ENCODE data around the gene CNIH3. TPM values are rescaled to one million over a fixed set of nuclear protein-coding genes. Genes with fewer than 3 reads are reported as not detected.
A peak's percentile ranks its signal among the peaks of the same experiment; 100 is the strongest.

The CNIH3 gene
- polyA plus RNA-seq, 1 donor (not counting 4 experiments of a cell fraction or from before 2014, with no cell fraction given) = 0.81 TPM

DNA sequence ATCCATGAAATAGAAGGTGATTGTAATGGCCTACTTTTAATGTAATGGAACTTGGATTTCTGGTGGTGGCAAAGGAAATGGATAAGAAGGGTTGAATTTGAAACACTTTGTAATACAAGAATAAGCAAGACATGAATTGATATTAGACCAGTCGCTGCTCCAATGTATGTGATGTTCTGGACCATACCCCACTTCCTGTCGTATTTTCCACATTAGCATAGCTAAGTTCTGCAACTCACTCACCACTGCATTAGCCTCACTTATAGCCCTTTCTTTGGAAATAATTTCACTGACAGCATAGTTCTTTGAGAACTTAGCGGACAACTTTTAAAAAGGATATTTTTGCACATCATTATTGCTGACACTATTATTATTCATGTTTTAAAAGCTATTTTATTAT, 32.3 kb upstream of the CNIH3 start:
- Histone ChIP-seq H3K4me1 (ENCODE audit: control insufficient read depth, extremely low read depth, insufficient read depth, low read length) (no peaks in the 10 kb centered on the region), H3K4me3 (ENCODE audit: control insufficient read depth in 2 of 3, extremely low read depth in 1 of 3, insufficient read depth in 2 of 3, low read depth in 1 of 3, low read length in 3 of 3) (no peak overlapping the region), H3K9ac (ENCODE audit: control insufficient read depth, extremely low read depth, insufficient read depth, low read length) (no peak overlapping the region), H3K27me3 (ENCODE audit: control insufficient read depth, extremely low read depth, insufficient read depth, low read length) (no peaks in the 10 kb centered on the region), H3K27ac (ENCODE audit: control insufficient read depth, insufficient read depth, low read length) (no peak overlapping the region), H3K79me2 (ENCODE audit: control insufficient read depth, insufficient read depth, low read length) (no peaks in the 10 kb centered on the region), H4K20me1 (ENCODE audit: control insufficient read depth, extremely low read depth, insufficient read depth, low read length) (no peaks in the 10 kb centered on the region), H3K4me2 (ENCODE audit: control insufficient read depth, extremely low read depth, insufficient read depth, low read depth, low read length) (no peak overlapping the region), H3K9me1 (ENCODE audit: control insufficient read depth, extremely low read depth, insufficient read depth, low read length) (no peaks in the 10 kb centered on the region), H3K36me3 (ENCODE audit: control insufficient read depth in 2 of 2, extremely low read depth in 1 of 2, insufficient read depth in 2 of 2, low read length in 2 of 2) (no peaks in the 10 kb centered on the region), H3K9me3 (ENCODE audit: control insufficient read depth, low read depth, low read length) (no peaks in the 10 kb centered on the region), H2AFZ (ENCODE audit: control insufficient read depth, low read length) (no peak overlapping the region)
- no peak for TF ChIP-seq EZH2 (IDR thresholded peaks at IDR 0.05; ENCODE audit: low read length)
- TF ChIP-seq, protein P1, sequence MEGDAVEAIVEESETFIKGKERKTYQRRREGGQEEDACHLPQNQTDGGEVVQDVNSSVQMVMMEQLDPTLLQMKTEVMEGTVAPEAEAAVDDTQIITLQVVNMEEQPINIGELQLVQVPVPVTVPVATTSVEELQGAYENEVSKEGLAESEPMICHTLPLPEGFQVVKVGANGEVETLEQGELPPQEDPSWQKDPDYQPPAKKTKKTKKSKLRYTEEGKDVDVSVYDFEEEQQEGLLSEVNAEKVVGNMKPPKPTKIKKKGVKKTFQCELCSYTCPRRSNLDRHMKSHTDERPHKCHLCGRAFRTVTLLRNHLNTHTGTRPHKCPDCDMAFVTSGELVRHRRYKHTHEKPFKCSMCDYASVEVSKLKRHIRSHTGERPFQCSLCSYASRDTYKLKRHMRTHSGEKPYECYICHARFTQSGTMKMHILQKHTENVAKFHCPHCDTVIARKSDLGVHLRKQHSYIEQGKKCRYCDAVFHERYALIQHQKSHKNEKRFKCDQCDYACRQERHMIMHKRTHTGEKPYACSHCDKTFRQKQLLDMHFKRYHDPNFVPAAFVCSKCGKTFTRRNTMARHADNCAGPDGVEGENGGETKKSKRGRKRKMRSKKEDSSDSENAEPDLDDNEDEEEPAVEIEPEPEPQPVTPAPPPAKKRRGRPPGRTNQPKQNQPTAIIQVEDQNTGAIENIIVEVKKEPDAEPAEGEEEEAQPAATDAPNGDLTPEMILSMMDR (optimal IDR thresholded peaks at IDR 0.05 in 1 of 3, IDR thresholded peaks at IDR 0.05 in 1 of 3, conservative IDR thresholded peaks at IDR 0.05 in 1 of 3; ENCODE audit: extremely low read depth in 1 of 3, insufficient read depth in 2 of 3, low read length in 3 of 3) = no peak
- DNase-seq (ENCODE audit: low read depth, low spot score) (no peak), FAIRE-seq (no peak)
- dilution Hi-C loops (cut with MboI; ENCODE audit: extremely low pct_ligation_motif_present, low sequenced_read_pairs) = no loop called here

DNA sequence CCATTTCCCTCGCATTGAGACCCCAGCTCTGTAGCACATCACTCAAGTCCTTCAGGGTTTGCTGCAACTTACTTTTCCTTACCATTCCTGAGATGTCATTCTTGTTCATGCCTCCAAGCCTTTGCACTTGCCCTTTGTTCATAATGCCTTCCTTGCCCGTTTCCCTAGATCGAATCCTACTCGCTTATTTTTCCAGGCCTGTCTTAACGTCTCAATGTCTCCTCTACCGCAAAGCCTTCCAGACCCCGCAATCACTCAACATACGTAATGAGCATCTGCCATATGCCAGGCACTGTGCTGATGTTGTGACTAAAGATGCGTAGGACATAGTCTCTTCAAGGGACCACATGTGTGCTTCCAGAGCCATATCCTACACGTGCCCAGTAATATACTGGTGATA, 31.1 kb upstream of the CNIH3 start:
- Histone ChIP-seq H3K79me2 (ENCODE audit: control insufficient read depth, insufficient read depth, low read length) (no peaks in the 10 kb centered on the region), H2AFZ (ENCODE audit: control insufficient read depth, low read length) (no peak overlapping the region), H3K27me3 (ENCODE audit: control insufficient read depth, extremely low read depth, insufficient read depth, low read length) (no peaks in the 10 kb centered on the region), H3K4me1 (ENCODE audit: control insufficient read depth, extremely low read depth, insufficient read depth, low read length) (no peaks in the 10 kb centered on the region), H3K36me3 (ENCODE audit: control insufficient read depth in 2 of 2, extremely low read depth in 1 of 2, insufficient read depth in 2 of 2, low read length in 2 of 2) (no peaks in the 10 kb centered on the region), H3K4me2 (ENCODE audit: control insufficient read depth, extremely low read depth, insufficient read depth, low read depth, low read length) (no peak overlapping the region), H3K9me1 (ENCODE audit: control insufficient read depth, extremely low read depth, insufficient read depth, low read length) (no peaks in the 10 kb centered on the region), H4K20me1 (ENCODE audit: control insufficient read depth, extremely low read depth, insufficient read depth, low read length) (no peaks in the 10 kb centered on the region), H3K9me3 (ENCODE audit: control insufficient read depth, low read depth, low read length) (no peaks in the 10 kb centered on the region), H3K9ac (ENCODE audit: control insufficient read depth, extremely low read depth, insufficient read depth, low read length) (no peak overlapping the region), H3K27ac (ENCODE audit: control insufficient read depth, insufficient read depth, low read length) (no peak overlapping the region), H3K4me3 (ENCODE audit: control insufficient read depth in 2 of 3, extremely low read depth in 1 of 3, insufficient read depth in 2 of 3, low read depth in 1 of 3, low read length in 3 of 3) (no peak overlapping the region)
- dilution Hi-C loops (cut with MboI; ENCODE audit: extremely low pct_ligation_motif_present, low sequenced_read_pairs) = no loop called here
- peak; percentile 32 for FAIRE-seq
- TF ChIP-seq EZH2 (IDR thresholded peaks at IDR 0.05; ENCODE audit: low read length) = no peak
- TF ChIP-seq, protein P1 (optimal IDR thresholded peaks at IDR 0.05 in 1 of 3, IDR thresholded peaks at IDR 0.05 in 1 of 3, conservative IDR thresholded peaks at IDR 0.05 in 1 of 3; ENCODE audit: extremely low read depth in 1 of 3, insufficient read depth in 2 of 3, low read length in 3 of 3) = no peak
- DNase-seq (ENCODE audit: low read depth, low spot score) = no peak

Data from keratinocyte (primary cell).